Stomach (tissue), 4 donors: ENCODE results near the gene AFF1.

Experiments
- CTCF ChIP-seq, 7 experiments: fragments of 450-650 bp in 4 of 7; fragments of 200-600 bp in 3 of 7; sonication (generic) in 3 of 7; IDR thresholded peaks; one replicate each; pipeline ENCODE4 v1.5.1; 2016 to 2019; ENCODE audit warnings: antibody characterized with exemption in 7 of 7, control low read depth in 2 of 7, mild to moderate bottlenecking in 1 of 7
- POLR2A ChIP-seq, 4 donors: fragments of 450-650 bp; IDR thresholded peaks; one replicate each; pipeline ENCODE4 v1.6.1; 2016; ENCODE audit warnings: antibody characterized with exemption in 4 of 4, control low read depth in 2 of 4, mild to moderate bottlenecking in 1 of 4, moderate library complexity in 1 of 4

GRCh38 chr4:87047281-87047798 is 112.5 kb downstream of the AFF1 start:
- TF ChIP-seq POLR2A (IDR thresholded peaks at IDR 0.05) (no peak), CTCF (IDR thresholded peaks at IDR 0.05) (no peak)
